ENCODE measurements around the gene CIAO1.

The CIAO1 gene

GRCh38 chr2:96305979-96306308, 39.9 kb downstream of the CIAO1 start:
- TF ChIP-seq NFIC (IDR thresholded peaks at IDR 0.05) (no peak), REST (IDR thresholded peaks at IDR 0.05; ENCODE audit: low read depth) (no peak), FOXM1 (IDR thresholded peaks at IDR 0.05; ENCODE audit: borderline replicate concordance, low read depth) (no peak), CREB1 (IDR thresholded peaks at IDR 0.05; ENCODE audit: low read depth) (no peak), EP300 (IDR thresholded peaks at IDR 0.05; ENCODE audit: borderline replicate concordance) (no peak), RAD21 (IDR thresholded peaks at IDR 0.05; ENCODE audit: low read depth) (no peak), TAF1 (IDR thresholded peaks at IDR 0.05; ENCODE audit: low read depth) (no peak), TEAD4 (IDR thresholded peaks at IDR 0.05) (no peak), CEBPB (IDR thresholded peaks at IDR 0.05) (no peak), ZBTB7A (IDR thresholded peaks at IDR 0.05; ENCODE audit: low read depth) (no peak), TCF12 (IDR thresholded peaks at IDR 0.05; ENCODE audit: low read depth) (no peak), EGR1 (IDR thresholded peaks at IDR 0.05) (no peak), YY1 (IDR thresholded peaks at IDR 0.05; ENCODE audit: low read depth) (no peak), MAX (IDR thresholded peaks at IDR 0.05) (no peak), USF1 (IDR thresholded peaks at IDR 0.05) (no peak)

- TF ChIP-seq EGR1 (IDR thresholded peaks at IDR 0.05): no peak
- no peak for TF ChIP-seq REST (IDR thresholded peaks at IDR 0.05; ENCODE audit: low read depth)
- no peak for TF ChIP-seq FOXM1 (IDR thresholded peaks at IDR 0.05; ENCODE audit: borderline replicate concordance, low read depth)
- TF ChIP-seq USF1 (IDR thresholded peaks at IDR 0.05): no peak
- TF ChIP-seq TCF12 (IDR thresholded peaks at IDR 0.05; ENCODE audit: low read depth): no peak
- no peak for TF ChIP-seq TEAD4 (IDR thresholded peaks at IDR 0.05)
- TF ChIP-seq ZBTB7A (IDR thresholded peaks at IDR 0.05; ENCODE audit: low read depth): no peak
- no peak for TF ChIP-seq CEBPB (IDR thresholded peaks at IDR 0.05)
- no peak for TF ChIP-seq TAF1 (IDR thresholded peaks at IDR 0.05; ENCODE audit: low read depth)
- no peak for TF ChIP-seq NFIC (IDR thresholded peaks at IDR 0.05)
- no peak for TF ChIP-seq CREB1 (IDR thresholded peaks at IDR 0.05; ENCODE audit: low read depth)
- TF ChIP-seq YY1 (IDR thresholded peaks at IDR 0.05; ENCODE audit: low read depth): no peak
- TF ChIP-seq RAD21 (IDR thresholded peaks at IDR 0.05; ENCODE audit: low read depth): no peak
- TF ChIP-seq MAX (IDR thresholded peaks at IDR 0.05): no peak
- no peak for TF ChIP-seq EP300 (IDR thresholded peaks at IDR 0.05; ENCODE audit: borderline replicate concordance)
These were observed 40.3 kb downstream of the CIAO1 start for GRCh38 chr2:96306370-96306769.

- TF ChIP-seq REST (IDR thresholded peaks at IDR 0.05; ENCODE audit: low read depth) (no peak), NFIC (IDR thresholded peaks at IDR 0.05) (peak; percentile 40; the same call in 1 of the 2 replicates), ZBTB7A (IDR thresholded peaks at IDR 0.05; ENCODE audit: low read depth) (no peak), YY1 (IDR thresholded peaks at IDR 0.05; ENCODE audit: low read depth) (no peak), CEBPB (IDR thresholded peaks at IDR 0.05) (no peak), CREB1 (IDR thresholded peaks at IDR 0.05; ENCODE audit: low read depth) (no peak)
These were observed 42.2 kb downstream of the CIAO1 start for GRCh38 chr2:96308248-96308647.

GRCh38 chr2:96315005-96315399, 49.0 kb downstream of the CIAO1 start:
- no peak for TF ChIP-seq RAD21 (IDR thresholded peaks at IDR 0.05; ENCODE audit: low read depth)
- TF ChIP-seq CREB1 (IDR thresholded peaks at IDR 0.05; ENCODE audit: low read depth): no peak
- no peak for TF ChIP-seq TAF1 (IDR thresholded peaks at IDR 0.05; ENCODE audit: low read depth)

Measured in Ishikawa (cell line).